Panc1 (cell line): ENCODE measurements around the gene CASP14. TPM values are rescaled to one million over a fixed set of nuclear protein-coding genes. Genes with fewer than 3 reads are reported as not detected.

Experiments
- ATAC-seq: fragments of 200-7000 bp; cut with Tn5 transposase; 2 replicates; pipeline ENCODE4 v1.9.1; 2020; ENCODE audit warnings: mild to moderate bottlenecking, moderate library complexity
- BruUV-seq: library from RNA; stranded (reverse); fragments of 400-500 nt; replicated peaks from 2 replicates; lab custom pipeline; 2021; lab: Mats Ljungman, UMichigan
- CTCF ChIA-PET: fragments of 300-600 bp; sonication (Branson Sonifier 250); formaldehyde crosslinking; loops from one replicate; lab custom pipeline; 2022; ENCODE audit warnings: antibody characterized with exemption; lab: Charles Lee
- POLR2A ChIA-PET: fragments of 300-600 bp; sonication (Branson Sonifier 250); formaldehyde crosslinking; loops from one replicate; lab custom pipeline; 2022; ENCODE audit warnings: antibody characterized with exemption; lab: Charles Lee
- DNase-seq: peaks from one replicate; pipeline ENCODE4 v3.0.0-alpha.2; 2010; ENCODE audit warnings: low read depth, low spot score
- H3K27ac ChIP-seq: 2 replicates; pipeline ENCODE4 v1.5.1; 2011; ENCODE audit warnings: mild to moderate bottlenecking, low read length, inconsistent platforms
- H3K27me3 ChIP-seq: fragments of 200-500 bp; sonication (Bioruptor generic); 2 replicates; pipeline ENCODE4 v1.6.0; 2014; ENCODE audit warnings: low read length, inconsistent platforms; ENCODE audit not compliant: control insufficient read depth, insufficient read depth
- H3K36me3 ChIP-seq: fragments of 200-500 bp; sonication (Bioruptor generic); 2 replicates; pipeline ENCODE4 v1.5.1; 2014; ENCODE audit warnings: inconsistent platforms, mild to moderate bottlenecking, low read length, moderate library complexity; ENCODE audit not compliant: control insufficient read depth, insufficient read depth
- H3K4me1 ChIP-seq: 2 replicates; pipeline ENCODE4 v1.5.1; 2011; ENCODE audit warnings: inconsistent platforms, mild to moderate bottlenecking, low read length, moderate library complexity; ENCODE audit not compliant: control insufficient read depth, insufficient read depth
- H3K4me3 ChIP-seq, 2 experiments: 2 replicates each; pipeline ENCODE4 v1.5.1; 2011 to 2012; ENCODE audit warnings: low read depth in 2 of 2, low read length in 2 of 2, mild to moderate bottlenecking in 2 of 2, inconsistent platforms in 1 of 2, moderate library complexity in 1 of 2
- H3K9me3 ChIP-seq: fragments of 200-500 bp; sonication (Bioruptor generic); 2 replicates; pipeline ENCODE4 v1.5.1; 2014; ENCODE audit warnings: low read depth, mild to moderate bottlenecking, inconsistent platforms, low read length, moderate library complexity; ENCODE audit not compliant: control insufficient read depth, insufficient read depth
- POLR2AphosphoS5 ChIP-seq: IDR thresholded peaks from 2 replicates; pipeline ENCODE4 v1.6.1; 2012; ENCODE audit warnings: mild to moderate bottlenecking, low read depth, low read length, moderate library complexity
- SIN3A ChIP-seq: IDR thresholded peaks from 2 replicates; pipeline ENCODE4 v1.6.1; 2012; ENCODE audit warnings: low read depth, mild to moderate bottlenecking, low read length, moderate library complexity, borderline replicate concordance; ENCODE audit not compliant: insufficient read depth
- TCF7L2 ChIP-seq: IDR thresholded peaks from 2 replicates; pipeline ENCODE4 v1.6.1; 2011; ENCODE audit warnings: mild to moderate bottlenecking, low read depth, low read length, inconsistent platforms
- in situ Hi-C: cut with HindIII; loops from 2 replicates; pipeline ENCODE4 v1.10.0; 2016; ENCODE audit warnings: low sequenced_read_pairs, low pct_unique_long_range_greater_than_20kb
- intact Hi-C: fragments of 100-400 bp; cut with micrococcal nuclease; formaldehyde crosslinking; loops from one replicate; pipeline ENCODE4 v1.10.0; 2022; ENCODE audit not compliant: unreplicated experiment
- total RNA-seq: library from RNA; stranded (reverse); gene quantifications from one replicate; pipeline ENCODE4 v1.2.1, GENCODE V29; 2021; ENCODE audit not compliant: unreplicated experiment
- TF ChIP-seq, protein P1 (sequence below): fragments of 450-650 bp; IDR thresholded peaks from 2 replicates; pipeline ENCODE4 v1.5.1; 2017; ENCODE audit warnings: mild to moderate bottlenecking
- TF ChIP-seq, protein P2 (sequence below), 2 experiments: IDR thresholded peaks; 2 replicates each; pipeline ENCODE4 v1.6.1; 2011 to 2012; ENCODE audit warnings: low read depth in 2 of 2, control low read depth in 1 of 2, low read length in 1 of 2, mild to moderate bottlenecking in 1 of 2, moderate library complexity in 1 of 2; ENCODE audit not compliant: insufficient read depth in 1 of 2

Gene CASP14
- total RNA-seq, 1 experiment from 2014 or later, result not detected

DNA sequence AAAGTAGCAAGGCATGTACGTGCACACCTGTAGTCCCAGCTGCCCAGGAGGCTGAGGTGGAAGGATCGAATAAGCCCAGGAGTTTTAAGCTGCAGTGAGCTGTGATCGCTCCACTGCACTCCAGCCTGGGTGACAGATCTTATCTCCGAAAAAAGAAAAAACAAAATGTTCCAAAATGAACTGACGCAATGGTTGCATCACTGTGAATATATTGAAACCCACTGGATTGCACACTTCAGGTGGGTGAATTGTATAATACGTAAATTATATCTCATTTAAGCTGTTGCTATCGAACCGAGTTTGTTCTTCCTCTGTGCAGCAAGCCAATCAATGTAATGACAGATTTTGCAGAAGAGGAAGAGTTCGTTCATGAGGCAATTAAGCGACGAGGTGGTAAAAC is 1.6 kb upstream of the CASP14 start:
- ATAC-seq (no peak), DNase-seq (no peak)
- intact Hi-C loops (no loop called here), in situ Hi-C loops (no loop called here)
- Histone ChIP-seq H3K9me3 (no peaks in the 10 kb centered on the region), H3K4me3 (no peak overlapping the region), H3K36me3 (no peaks in the 10 kb centered on the region), H3K4me1 (no peaks in the 10 kb centered on the region), H3K27me3 (no peaks in the 10 kb centered on the region), H3K27ac (no peak overlapping the region)
- ChIA-PET CTCF (no interaction called here), POLR2A (no interaction called here)
- no peak for TF ChIP-seq POLR2AphosphoS5
- no peak for TF ChIP-seq TCF7L2
- TF ChIP-seq SIN3A, result no peak
- TF ChIP-seq, protein P1, sequence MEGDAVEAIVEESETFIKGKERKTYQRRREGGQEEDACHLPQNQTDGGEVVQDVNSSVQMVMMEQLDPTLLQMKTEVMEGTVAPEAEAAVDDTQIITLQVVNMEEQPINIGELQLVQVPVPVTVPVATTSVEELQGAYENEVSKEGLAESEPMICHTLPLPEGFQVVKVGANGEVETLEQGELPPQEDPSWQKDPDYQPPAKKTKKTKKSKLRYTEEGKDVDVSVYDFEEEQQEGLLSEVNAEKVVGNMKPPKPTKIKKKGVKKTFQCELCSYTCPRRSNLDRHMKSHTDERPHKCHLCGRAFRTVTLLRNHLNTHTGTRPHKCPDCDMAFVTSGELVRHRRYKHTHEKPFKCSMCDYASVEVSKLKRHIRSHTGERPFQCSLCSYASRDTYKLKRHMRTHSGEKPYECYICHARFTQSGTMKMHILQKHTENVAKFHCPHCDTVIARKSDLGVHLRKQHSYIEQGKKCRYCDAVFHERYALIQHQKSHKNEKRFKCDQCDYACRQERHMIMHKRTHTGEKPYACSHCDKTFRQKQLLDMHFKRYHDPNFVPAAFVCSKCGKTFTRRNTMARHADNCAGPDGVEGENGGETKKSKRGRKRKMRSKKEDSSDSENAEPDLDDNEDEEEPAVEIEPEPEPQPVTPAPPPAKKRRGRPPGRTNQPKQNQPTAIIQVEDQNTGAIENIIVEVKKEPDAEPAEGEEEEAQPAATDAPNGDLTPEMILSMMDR, result no peak
- TF ChIP-seq, protein P2, sequence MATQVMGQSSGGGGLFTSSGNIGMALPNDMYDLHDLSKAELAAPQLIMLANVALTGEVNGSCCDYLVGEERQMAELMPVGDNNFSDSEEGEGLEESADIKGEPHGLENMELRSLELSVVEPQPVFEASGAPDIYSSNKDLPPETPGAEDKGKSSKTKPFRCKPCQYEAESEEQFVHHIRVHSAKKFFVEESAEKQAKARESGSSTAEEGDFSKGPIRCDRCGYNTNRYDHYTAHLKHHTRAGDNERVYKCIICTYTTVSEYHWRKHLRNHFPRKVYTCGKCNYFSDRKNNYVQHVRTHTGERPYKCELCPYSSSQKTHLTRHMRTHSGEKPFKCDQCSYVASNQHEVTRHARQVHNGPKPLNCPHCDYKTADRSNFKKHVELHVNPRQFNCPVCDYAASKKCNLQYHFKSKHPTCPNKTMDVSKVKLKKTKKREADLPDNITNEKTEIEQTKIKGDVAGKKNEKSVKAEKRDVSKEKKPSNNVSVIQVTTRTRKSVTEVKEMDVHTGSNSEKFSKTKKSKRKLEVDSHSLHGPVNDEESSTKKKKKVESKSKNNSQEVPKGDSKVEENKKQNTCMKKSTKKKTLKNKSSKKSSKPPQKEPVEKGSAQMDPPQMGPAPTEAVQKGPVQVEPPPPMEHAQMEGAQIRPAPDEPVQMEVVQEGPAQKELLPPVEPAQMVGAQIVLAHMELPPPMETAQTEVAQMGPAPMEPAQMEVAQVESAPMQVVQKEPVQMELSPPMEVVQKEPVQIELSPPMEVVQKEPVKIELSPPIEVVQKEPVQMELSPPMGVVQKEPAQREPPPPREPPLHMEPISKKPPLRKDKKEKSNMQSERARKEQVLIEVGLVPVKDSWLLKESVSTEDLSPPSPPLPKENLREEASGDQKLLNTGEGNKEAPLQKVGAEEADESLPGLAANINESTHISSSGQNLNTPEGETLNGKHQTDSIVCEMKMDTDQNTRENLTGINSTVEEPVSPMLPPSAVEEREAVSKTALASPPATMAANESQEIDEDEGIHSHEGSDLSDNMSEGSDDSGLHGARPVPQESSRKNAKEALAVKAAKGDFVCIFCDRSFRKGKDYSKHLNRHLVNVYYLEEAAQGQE (IDR thresholded peaks at IDR 0.05; ENCODE audit: insufficient read depth in 1 of 2, low read depth in 2 of 2, low read length in 1 of 2), result no peak
- no TSS peak for BruUV-seq

- no peak overlapping the region for H3K27ac ChIP-seq
Observed at GRCh38 chr19:15048128-15048527, 1.2 kb upstream of the CASP14 start.

More at GRCh38 chr19:15048128-15048527, 1.2 kb upstream of the CASP14 start:
- Histone ChIP-seq H3K27me3 (no peaks in the 10 kb centered on the region), H3K9me3 (no peaks in the 10 kb centered on the region), H3K4me1 (no peaks in the 10 kb centered on the region), H3K4me3 (no peak overlapping the region), H3K36me3 (no peaks in the 10 kb centered on the region)
- DNase-seq (no peak), ATAC-seq (no peak)
- in situ Hi-C loops (no loop called here), intact Hi-C loops (no loop called here)
- TF ChIP-seq, protein P2 (IDR thresholded peaks at IDR 0.05; ENCODE audit: insufficient read depth in 1 of 2, low read depth in 2 of 2, low read length in 1 of 2), result no peak
- TF ChIP-seq, protein P1, result no peak
- TF ChIP-seq POLR2AphosphoS5, result no peak
- TF ChIP-seq SIN3A, result no peak
- POLR2A ChIA-PET, result no interaction called here
- BruUV-seq, result no TSS peak
- CTCF ChIA-PET, result no interaction called here
